A549 (cell line): ENCODE results near the gene ZFHX3. TPM values are rescaled to one million over a fixed set of nuclear protein-coding genes. Genes with fewer than 3 reads are reported as not detected.
"Not testable (repeated sequence)": the region's sequence is repeated elsewhere in the genome, so short reads cannot be mapped to it uniquely, and the experiment has no call there.

Source experiments
- ATAC-seq, 2 experiments: fragments of 200-7000 bp in 1 of 2; fragments of >200 bp in 1 of 2; cut with Nextera tagmentation in 1 of 2; cut with Tn5 transposase in 1 of 2; 3 replicates each; pipeline versions ENCODE4 v1.8.0 to v1.9.1; 2018 to 2020; ENCODE audit warnings: mild to moderate bottlenecking in 1 of 2, moderate library complexity in 1 of 2
- CTCF ChIA-PET: fragments of 300-600 bp; sonication (Branson Sonifier 250); formaldehyde crosslinking; extraction: SDS; loops from one replicate; lab custom pipeline; 2021; ENCODE audit warnings: antibody characterized with exemption, inconsistent platforms; lab: Yijun Ruan, JAX
- POLR2A ChIA-PET: fragments of 350-600 bp; formaldehyde crosslinking; extraction: SDS; loops from one replicate; lab custom pipeline; 2021; ENCODE audit warnings: antibody characterized with exemption, inconsistent platforms; lab: Yijun Ruan, JAX
- DNase-seq, 2 experiments: peaks; one replicate each; pipeline versions ENCODE4 v3.0.0 to v3.0.0-alpha.2; 2011 to 2016; ENCODE audit warnings: low read depth in 1 of 2, low spot score in 1 of 2
- FAIRE-seq: peaks from 2 replicates; lab custom pipeline; 2011; peaks lifted over from hg19 to GRCh38; lab: Jason Lieb, UNC
- H3K27ac ChIP-seq, 2 experiments: fragments of >200 bp; sonication (Bioruptor Twin); formaldehyde crosslinking; 3 replicates each; pipeline ENCODE4 v1.5.1; 2016 to 2017
- H3K4me1 ChIP-seq: fragments of >200 bp; sonication (Bioruptor Twin); formaldehyde crosslinking; 3 replicates; pipeline ENCODE4 v1.6.1; 2016
- H3K4me2 ChIP-seq: fragments of >200 bp; sonication (Bioruptor Twin); formaldehyde crosslinking; 3 replicates; pipeline ENCODE4 v1.6.1; 2016
- H3K4me3 ChIP-seq: fragments of >200 bp; sonication (Bioruptor Twin); formaldehyde crosslinking; 3 replicates; pipeline ENCODE4 v1.5.1; 2016
- H3K9me3 ChIP-seq: fragments of >200 bp; sonication (Bioruptor Twin); formaldehyde crosslinking; 3 replicates; pipeline ENCODE4 v1.6.1; 2016
- ATOH8 ChIP-seq: fragments of 250-450 bp; sonication (Bioruptor Pico); IDR thresholded peaks from 2 replicates; pipeline ENCODE4 v1.5.0; 2020; ENCODE audit warnings: low read depth, mild to moderate bottlenecking, moderate library complexity
- BHLHE40 ChIP-seq: IDR thresholded peaks from 2 replicates; pipeline ENCODE4 v1.6.1; 2012; ENCODE audit warnings: low read depth, low read length, inconsistent platforms
- CEBPB ChIP-seq, 2 experiments: fragments of >200 bp in 1 of 2; sonication (Bioruptor Twin) in 1 of 2; formaldehyde crosslinking in 1 of 2; IDR thresholded peaks; 2 replicates each; pipeline ENCODE4 v1.6.1; 2012 to 2016
- CHD2 ChIP-seq: fragments of 150-350 bp; IDR thresholded peaks from 2 replicates; pipeline ENCODE4 v1.6.1; 2014; ENCODE audit warnings: low read length; ENCODE audit not compliant: partially characterized antibody
- EP300 ChIP-seq, 2 experiments: fragments of >200 bp; sonication (Bioruptor Twin); formaldehyde crosslinking; IDR thresholded peaks; 2 replicates in 1 of 2; 3 replicates in 1 of 2; pipeline ENCODE4 v1.6.1; 2016 to 2017
- FOSL2 ChIP-seq, 2 experiments: fragments of 450-650 bp in 1 of 2; fragments of >200 bp in 1 of 2; sonication (Bioruptor Twin) in 1 of 2; formaldehyde crosslinking; IDR thresholded peaks; 2 replicates each; pipeline versions ENCODE4 v1.5.0 to v1.6.1; 2016 to 2020; ENCODE audit warnings: mild to moderate bottlenecking in 1 of 2, moderate library complexity in 1 of 2
- GATA3 ChIP-seq: IDR thresholded peaks from 2 replicates; pipeline ENCODE4 v1.6.1; 2012; ENCODE audit warnings: borderline replicate concordance
- HDAC2 ChIP-seq: fragments of 200-600 bp; sonication (generic); IDR thresholded peaks from 2 replicates; pipeline ENCODE4 v1.6.1; 2016
- HES2 ChIP-seq: fragments of >200 bp; sonication (Bioruptor Twin); formaldehyde crosslinking; IDR thresholded peaks from 2 replicates; pipeline ENCODE4 v1.6.1; 2016
- JUN ChIP-seq, 2 experiments: fragments of >200 bp; sonication (Bioruptor Twin); formaldehyde crosslinking; IDR thresholded peaks; 2 replicates in 1 of 2; 3 replicates in 1 of 2; pipeline ENCODE4 v1.6.1; 2016 to 2017
- JUNB ChIP-seq: fragments of >200 bp; sonication (Bioruptor Twin); formaldehyde crosslinking; IDR thresholded peaks from 2 replicates; pipeline ENCODE4 v1.6.1; 2016
- RAD21 ChIP-seq, 2 experiments: fragments of >200 bp in 1 of 2; sonication (Bioruptor Twin) in 1 of 2; formaldehyde crosslinking in 1 of 2; IDR thresholded peaks in 1 of 2; conservative IDR thresholded peaks in 1 of 2; 2 replicates in 1 of 2; 3 replicates in 1 of 2; pipeline ENCODE4 v1.6.1; 2012 to 2018; ENCODE audit warnings: inconsistent platforms in 1 of 2
- SMC3 ChIP-seq: fragments of >200 bp; sonication (Bioruptor Twin); formaldehyde crosslinking; IDR thresholded peaks from 3 replicates; pipeline ENCODE4 v1.6.1; 2018; ENCODE audit warnings: inconsistent platforms
- SREBF2 ChIP-seq: fragments of 450-650 bp; IDR thresholded peaks from 2 replicates; pipeline ENCODE4 v1.6.1; 2014; ENCODE audit warnings: mild to moderate bottlenecking, moderate library complexity
- WGBS: methylation state at CpG from one replicate; pipeline ENCODE4 v1.1.6; 2017; ENCODE audit errors: missing lambda C conversion rate; 5-methylcytosine and 5-hydroxymethylcytosine counted together
- polyA plus RNA-seq, 4 experiments: library from polyadenylated mRNA; depleted of rRNA in 3 of 4; stranded (reverse); fragments of >200 nt; fragmentation: RNase III in 1 of 4; extraction: RNeasy Plus Mini Kit Qiagen cat#74134 plus additional on column Dnase treatment in 1 of 4; gene quantifications; 2 replicates in 3 of 4; 3 replicates in 1 of 4; pipeline ENCODE4 v1.2.3, GENCODE V29; 2011 to 2017
- TF ChIP-seq, protein P1 (sequence below): fragments of >200 bp; sonication (Bioruptor Twin); formaldehyde crosslinking; IDR thresholded peaks from 3 replicates; pipeline ENCODE4 v1.6.1; 2016
- TF ChIP-seq, protein P2 (sequence below): IDR thresholded peaks from 2 replicates; pipeline ENCODE4 v1.6.1; 2012
- TF ChIP-seq, protein P3 (sequence below): IDR thresholded peaks from 2 replicates; pipeline ENCODE4 v1.6.1; 2012; ENCODE audit warnings: low read depth, borderline replicate concordance

The ZFHX3 gene
- polyA plus RNA-seq, 2 of the 4 experiments (the other 2 are of a cell fraction): 3.9 to 6.5 TPM

- not testable (repeated sequence) for H3K4me3 ChIP-seq, FAIRE-seq, H3K9me3 ChIP-seq
- Histone ChIP-seq H3K4me1 (peaks cover 15% of the 10 kb centered on the region), H3K27ac (peak overlapping the region; percentile 72 to 79), H3K4me2 (peak overlapping the region; percentile 48)
- CTCF ChIA-PET: interaction anchor here (1.0 to 1.3 kb wide), 4 partner anchors 12 to 113 kb away, joined by 3 to 5 read pairs (median 4); no protein-coding TSS in a partner anchor
- 4% methylated on average over 4 of the region's 4 CpGs for WGBS
- POLR2A ChIA-PET: interaction anchor here (0.5 to 1.6 kb wide), 7 partner anchors 12 to 94 kb away, joined by 3 to 13 read pairs (median 5); no protein-coding TSS in a partner anchor
- DNase-seq: peak in 1 of 2 experiments; percentile 87
- TF ChIP-seq SMC3: 0 out of 3 replicates have a peak, but pooled peaks have one; percentile 17
- peak; percentile 62; the same call in 1 of the 2 replicates for TF ChIP-seq HES2
- TF ChIP-seq EP300 (IDR thresholded peaks at IDR 0.05): peak; percentile 65 to 74; a peak in 2 of 5 replicates
- TF ChIP-seq, protein P1, sequence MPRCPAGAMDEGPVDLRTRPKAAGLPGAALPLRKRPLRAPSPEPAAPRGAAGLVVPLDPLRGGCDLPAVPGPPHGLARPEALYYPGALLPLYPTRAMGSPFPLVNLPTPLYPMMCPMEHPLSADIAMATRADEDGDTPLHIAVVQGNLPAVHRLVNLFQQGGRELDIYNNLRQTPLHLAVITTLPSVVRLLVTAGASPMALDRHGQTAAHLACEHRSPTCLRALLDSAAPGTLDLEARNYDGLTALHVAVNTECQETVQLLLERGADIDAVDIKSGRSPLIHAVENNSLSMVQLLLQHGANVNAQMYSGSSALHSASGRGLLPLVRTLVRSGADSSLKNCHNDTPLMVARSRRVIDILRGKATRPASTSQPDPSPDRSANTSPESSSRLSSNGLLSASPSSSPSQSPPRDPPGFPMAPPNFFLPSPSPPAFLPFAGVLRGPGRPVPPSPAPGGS: peak; percentile 57; the same call in 1 of the 3 replicates
- peak; percentile 81 for TF ChIP-seq JUNB
- peak; percentile 58; a peak in 3 of 5 replicates for TF ChIP-seq JUN (IDR thresholded peaks at IDR 0.05)
- TF ChIP-seq CEBPB (IDR thresholded peaks at IDR 0.05): peak; percentile 80 to 85
- TF ChIP-seq, protein P2, sequence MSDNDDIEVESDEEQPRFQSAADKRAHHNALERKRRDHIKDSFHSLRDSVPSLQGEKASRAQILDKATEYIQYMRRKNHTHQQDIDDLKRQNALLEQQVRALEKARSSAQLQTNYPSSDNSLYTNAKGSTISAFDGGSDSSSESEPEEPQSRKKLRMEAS: 0 out of 2 replicates have a peak, but pooled peaks have one; percentile 12
- TF ChIP-seq FOSL2 (IDR thresholded peaks at IDR 0.05): peak; percentile 65
- TF ChIP-seq FOSL2 (CRISPR knock-in tag; IDR thresholded peaks at IDR 0.05): peak; percentile 80
- peak; percentile 40; the same call in 1 of the 2 replicates for TF ChIP-seq BHLHE40
- TF ChIP-seq RAD21 (conservative IDR thresholded peaks at IDR 0.05 in 1 of 2, IDR thresholded peaks at IDR 0.05 in 1 of 2): peak in 1 of 2 experiments; percentile 1; a peak in 2 of 5 replicates
- TF ChIP-seq GATA3: peak; percentile 41; the same call in 1 of the 2 replicates
- peak; percentile 95 to 98 for ATAC-seq
Observed at GRCh38 chr16:73082634-73083051, 34.7 kb upstream of the ZFHX3 start.

DNA sequence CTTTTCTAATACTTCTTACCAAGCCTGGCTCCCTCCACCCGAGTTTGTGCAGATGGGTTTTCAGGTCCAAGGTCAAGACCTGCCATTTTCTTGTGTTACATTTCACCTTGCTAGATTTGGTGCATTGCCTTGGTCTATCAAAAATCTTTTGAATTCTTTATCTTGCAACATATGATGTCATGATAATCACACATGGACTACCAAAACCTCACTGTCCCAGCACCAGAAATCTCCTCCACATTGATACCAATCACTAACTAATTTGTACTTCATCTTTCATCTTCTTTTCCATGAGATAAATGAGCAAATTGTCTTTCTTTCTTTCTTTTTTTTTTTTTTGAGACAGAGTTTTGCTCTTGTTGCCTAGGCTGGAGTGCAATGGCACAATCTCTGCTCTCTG, 33.0 kb upstream of the ZFHX3 start:
- FAIRE-seq: no peak
- 68% methylated on average over 1 of the region's 1 CpG for WGBS
- CTCF ChIA-PET: interaction anchor here (1.2 kb wide), 1 partner anchor 96 kb away, joined by 3 read pairs; no protein-coding TSS in a partner anchor
- Histone ChIP-seq H3K9me3 (peaks cover 9% of the 10 kb centered on the region; the same call in 1 of the 3 replicates), H3K4me1 (peaks cover 15% of the 10 kb centered on the region), H3K4me2 (no peak overlapping the region)
- no peak for TF ChIP-seq SREBF2
- TF ChIP-seq CHD2: no peak
- no peak for TF ChIP-seq HDAC2
- TF ChIP-seq, all 56 proteins: peak for 0
- DNase-seq: no peak
- POLR2A ChIA-PET: no interaction called here
- Histone ChIP-seq H3K27ac (peak overlapping the region in 1 of 2 experiments; percentile 79; a peak in 4 of 6 replicates), H3K4me3 (no peak overlapping the region)
- no peak for ATAC-seq

DNA sequence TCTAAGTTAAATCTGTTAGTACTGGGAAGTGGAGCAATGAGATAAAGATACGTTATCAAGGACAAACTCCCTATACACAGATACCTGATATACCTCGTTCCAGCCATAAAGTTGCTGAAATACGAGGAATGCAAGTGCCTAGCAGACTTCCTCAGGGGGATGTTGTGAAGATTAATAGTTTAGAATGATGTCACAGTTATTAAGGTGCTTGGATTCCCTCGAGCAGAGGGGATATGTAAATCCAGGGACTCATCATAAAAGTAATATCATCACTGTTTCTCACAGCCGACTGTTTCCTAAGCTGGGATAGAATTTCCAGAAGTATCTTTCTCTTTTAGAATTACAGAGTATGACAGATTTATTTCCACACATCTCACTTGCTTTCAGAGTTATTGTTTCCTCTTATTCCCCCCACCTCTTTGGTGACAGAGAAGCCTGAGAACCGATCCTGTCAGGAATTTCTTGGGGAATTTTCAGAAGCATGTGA, 28.4 kb upstream of the ZFHX3 start:
- POLR2A ChIA-PET: no interaction called here
- CTCF ChIA-PET: interaction anchor here (1.0 to 1.5 kb wide), 2 partner anchors 15 to 18 kb away, joined by 3 read pairs; no protein-coding TSS in a partner anchor
- 66% methylated on average over 6 of the region's 6 CpGs for WGBS
- H3K9me3 ChIP-seq: no peaks in the 10 kb centered on the region
- H3K4me2 ChIP-seq: no peak overlapping the region
- no peak for FAIRE-seq
- no peak for ATAC-seq
- H3K27ac ChIP-seq: peak overlapping the region in 1 of 2 experiments; percentile 10; a peak in 2 of 6 replicates
- H3K4me1 ChIP-seq: peaks cover 8% of the 10 kb centered on the region
- H3K4me3 ChIP-seq: no peak overlapping the region
- DNase-seq: no peak
- TF ChIP-seq, protein P3, sequence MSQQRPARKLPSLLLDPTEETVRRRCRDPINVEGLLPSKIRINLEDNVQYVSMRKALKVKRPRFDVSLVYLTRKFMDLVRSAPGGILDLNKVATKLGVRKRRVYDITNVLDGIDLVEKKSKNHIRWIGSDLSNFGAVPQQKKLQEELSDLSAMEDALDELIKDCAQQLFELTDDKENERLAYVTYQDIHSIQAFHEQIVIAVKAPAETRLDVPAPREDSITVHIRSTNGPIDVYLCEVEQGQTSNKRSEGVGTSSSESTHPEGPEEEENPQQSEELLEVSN: no peak
- TF ChIP-seq FOSL2 (IDR thresholded peaks at IDR 0.05) (no peak), FOSL2 (CRISPR knock-in tag; IDR thresholded peaks at IDR 0.05) (no peak), ATOH8 (CRISPR knock-in tag) (no peak)
